Kasumi-1 (cell line): ENCODE results near the gene CACNA2D3.

Experiments used
- DNase-seq, 2 experiments: peaks; one replicate each; lab custom pipeline; 2025; lab: John Stamatoyannopoulos, UW

The CACNA2D3 gene

DNA sequence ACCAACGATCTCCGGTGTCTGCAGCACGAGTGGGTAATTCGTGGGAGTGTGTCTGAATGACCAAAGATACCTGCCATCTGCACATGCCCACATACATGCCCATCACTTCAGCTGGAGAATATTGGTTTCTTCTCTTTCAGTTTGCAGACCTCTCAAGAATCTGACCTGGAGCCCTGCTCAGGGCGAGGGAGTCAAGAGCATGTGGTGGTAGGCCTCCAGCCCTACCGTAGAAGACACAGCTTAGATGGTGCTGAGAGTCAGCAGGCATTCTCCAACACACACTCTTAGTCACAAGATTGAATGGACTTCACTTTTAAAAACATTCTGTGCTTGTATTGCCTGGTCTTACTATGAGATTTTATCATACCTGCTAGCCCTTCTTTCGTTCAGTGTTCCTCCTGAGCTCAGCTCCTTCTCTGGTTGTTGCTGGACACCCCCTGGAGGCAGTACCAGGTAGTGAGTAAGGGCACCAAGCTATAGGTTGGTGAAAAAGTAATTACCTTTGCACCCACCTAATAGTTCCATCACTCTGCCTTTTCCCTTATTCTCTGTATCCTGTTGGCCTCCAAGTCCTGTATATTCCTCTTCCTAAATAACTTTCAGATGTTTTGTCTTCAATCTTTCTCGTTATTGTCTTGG lies 252.0 kb downstream of the CACNA2D3 start:
- DNase-seq = no peak

DNA sequence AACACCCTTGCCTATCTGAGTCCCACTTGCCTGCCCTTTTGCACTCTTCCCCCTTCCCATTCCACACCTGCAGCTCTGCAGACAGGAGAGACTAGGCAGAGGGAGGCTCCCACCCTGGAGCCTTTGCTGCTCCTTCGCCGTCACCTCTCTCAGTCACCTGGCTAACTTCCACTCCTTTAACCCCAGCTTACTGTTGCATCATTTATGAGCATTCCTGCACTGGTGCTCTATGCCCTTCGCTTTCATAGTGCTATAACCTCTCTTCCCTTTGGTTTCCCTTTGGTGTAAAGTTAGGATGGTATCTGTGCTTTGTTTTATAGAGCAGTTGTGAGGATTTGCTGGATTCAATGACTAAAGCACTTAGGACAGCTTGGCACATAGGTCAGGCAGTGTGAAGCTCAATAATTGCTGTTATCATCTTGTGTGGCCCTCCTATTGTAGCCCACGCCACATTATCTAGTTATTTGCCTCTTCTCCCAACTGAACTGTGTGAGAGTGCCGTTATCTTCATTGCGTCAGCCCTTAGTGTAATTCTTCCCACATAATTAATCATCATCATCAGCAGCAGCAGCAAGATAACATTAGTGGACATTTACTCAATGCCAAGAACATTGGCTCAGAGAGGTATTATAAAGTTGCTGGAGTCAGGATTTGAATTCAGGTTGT lies 253.9 kb downstream of the CACNA2D3 start:
- no peak for DNase-seq

DNA sequence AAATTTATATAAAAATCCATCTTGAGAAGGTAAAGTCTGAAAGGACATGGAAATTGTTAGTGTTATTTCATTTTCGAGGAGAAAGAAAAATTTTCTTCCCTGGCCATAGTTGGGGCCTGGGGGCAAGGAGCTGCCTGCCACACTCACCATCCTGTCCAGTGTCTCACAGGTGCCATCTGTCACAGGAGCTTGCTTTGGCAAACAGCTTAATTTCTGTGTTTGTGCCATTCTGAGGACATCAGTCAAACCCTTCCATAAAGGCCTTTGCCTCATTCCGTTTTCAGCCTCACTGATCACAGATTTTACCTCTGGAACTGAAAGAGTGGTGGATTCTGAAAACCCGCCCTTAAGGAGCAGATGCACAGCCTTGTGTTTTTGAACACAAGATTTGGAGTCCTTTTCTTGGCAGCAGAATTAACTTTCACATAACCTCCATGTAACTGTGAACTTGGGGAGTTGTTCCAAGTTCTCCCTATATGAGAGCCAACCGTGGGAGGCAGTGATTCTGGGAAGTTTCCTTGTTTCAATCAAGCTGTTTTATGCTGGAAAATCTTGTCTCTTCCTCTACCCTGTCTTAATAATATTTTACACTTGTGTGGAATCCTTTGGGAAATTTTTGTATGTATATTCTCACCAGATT lies 254.7 kb downstream of the CACNA2D3 start:
- DNase-seq = no peak

DNA sequence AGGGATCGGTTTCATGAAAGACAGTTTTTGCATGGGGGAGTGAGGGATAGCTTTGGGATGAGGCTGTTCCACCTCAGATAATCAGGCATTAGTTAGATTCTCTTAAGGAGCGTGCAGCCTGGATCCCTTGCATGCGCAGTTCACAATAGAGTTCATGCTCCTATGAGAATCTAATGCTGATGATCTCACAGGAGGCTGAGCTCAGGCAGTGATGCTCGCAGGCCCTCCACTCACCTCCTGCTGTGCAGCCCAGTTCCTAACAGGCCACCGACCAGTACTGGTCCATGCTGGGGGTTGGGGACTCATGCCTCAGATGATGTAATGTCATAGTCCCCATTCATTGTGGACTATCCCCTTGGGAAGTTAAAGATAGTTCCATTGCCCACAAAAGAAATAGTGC lies 255.8 kb downstream of the CACNA2D3 start:
- DNase-seq = no peak

GRCh38 chr3:54384279-54384678 lies 261.9 kb downstream of the CACNA2D3 start:
- DNase-seq = no peak

DNA sequence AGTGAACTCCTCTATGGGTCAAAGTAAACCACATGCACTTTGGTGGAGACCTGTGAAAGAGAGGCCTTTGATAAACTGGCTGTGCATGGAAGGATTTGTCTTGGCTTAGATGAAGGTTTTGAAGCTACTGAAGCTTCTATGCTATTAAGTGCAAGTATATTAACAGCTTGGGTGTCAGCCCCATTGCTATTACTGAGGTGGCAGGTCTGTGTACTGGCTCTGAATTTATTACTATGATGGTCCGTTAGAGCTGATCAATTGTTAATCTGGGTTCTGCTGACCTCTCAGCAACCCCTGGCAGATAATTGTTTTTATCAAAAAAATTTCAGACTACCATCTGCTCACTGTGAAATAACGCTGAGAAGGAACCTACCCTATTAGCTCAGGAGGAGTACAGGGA lies 268.2 kb downstream of the CACNA2D3 start:
- DNase-seq = no peak

GRCh38 chr3:54393150-54393549 lies 270.8 kb downstream of the CACNA2D3 start:
- DNase-seq = no peak

- no peak for DNase-seq
These were observed 286.0 kb downstream of the CACNA2D3 start for GRCh38 chr3:54408328-54408727.

DNA sequence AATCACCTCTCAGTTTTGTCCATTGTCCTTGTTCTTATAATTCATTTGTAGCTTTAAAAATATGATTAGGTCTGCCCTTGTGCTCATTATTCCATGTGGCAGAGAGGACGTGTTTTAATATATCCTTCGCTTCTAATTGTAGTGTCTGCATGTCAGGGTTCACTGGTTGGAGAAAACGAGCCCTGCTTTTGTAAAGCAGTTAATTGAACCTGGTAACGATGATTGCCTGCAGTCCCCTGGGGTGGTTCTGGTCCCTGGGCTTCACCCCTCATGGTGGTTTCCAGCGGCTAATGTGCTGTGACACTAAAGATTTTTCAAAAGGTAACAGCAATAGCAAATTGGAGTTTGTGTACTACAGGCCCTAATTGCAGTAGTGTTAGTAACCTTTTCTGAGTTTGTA lies 299.6 kb downstream of the CACNA2D3 start:
- DNase-seq = no peak

DNA sequence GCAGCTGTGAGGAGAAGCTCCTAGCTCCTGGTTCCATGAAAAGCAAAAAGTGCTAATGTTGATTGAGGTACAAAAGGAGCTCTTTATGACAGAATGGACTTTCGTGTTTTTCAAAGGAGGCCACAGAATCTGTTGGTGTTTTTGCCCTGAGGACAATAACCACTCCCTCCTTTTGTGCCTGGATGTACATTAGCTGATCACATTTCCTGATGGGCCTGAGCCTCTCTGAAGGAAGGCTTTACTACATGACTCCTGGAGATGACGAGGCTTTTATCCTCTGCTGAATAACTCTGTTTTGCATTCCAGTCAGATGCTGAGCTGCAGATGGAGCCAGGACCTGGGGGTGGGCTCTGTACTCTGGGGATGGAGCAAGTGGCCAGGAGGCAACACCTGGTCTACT lies 301.9 kb downstream of the CACNA2D3 start:
- DNase-seq = no peak

DNA sequence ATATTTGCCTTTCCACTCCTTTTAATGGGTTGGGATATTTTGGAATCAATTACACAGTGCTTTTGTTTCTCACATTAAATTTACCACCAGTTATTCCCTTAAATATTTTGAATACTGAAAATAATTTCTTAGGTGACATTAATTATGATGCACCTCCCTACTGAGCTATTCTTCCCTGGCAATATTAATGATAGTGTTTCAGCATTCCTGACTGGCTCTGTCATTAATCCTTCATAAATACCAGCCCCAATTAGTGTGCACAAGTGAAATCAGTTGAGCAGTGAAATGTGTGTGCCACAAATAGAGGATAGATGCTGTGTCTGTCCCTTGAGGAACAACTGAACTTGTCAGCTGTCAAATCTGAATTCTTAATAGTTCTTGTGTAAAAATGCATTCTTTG lies 304.0 kb downstream of the CACNA2D3 start:
- DNase-seq = no peak

DNA sequence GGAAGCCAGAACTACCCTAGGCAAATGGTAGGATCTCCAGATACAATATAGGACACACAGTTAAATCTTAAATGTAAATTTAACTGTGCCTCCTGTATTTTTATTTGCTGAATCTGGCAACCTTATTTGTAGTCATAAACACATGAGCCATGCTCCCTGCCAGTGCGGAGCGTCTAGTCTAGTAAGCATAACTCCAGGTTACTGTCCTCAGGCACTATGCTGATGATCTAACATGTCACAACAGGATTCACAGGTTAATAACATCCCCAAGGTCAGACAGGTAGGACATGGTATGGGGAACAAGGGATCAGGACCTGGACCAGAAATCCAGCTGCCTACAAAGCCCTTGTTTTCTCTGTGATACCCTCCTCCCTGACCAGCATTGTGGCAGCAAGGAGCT lies 305.1 kb downstream of the CACNA2D3 start:
- no peak for DNase-seq

DNA sequence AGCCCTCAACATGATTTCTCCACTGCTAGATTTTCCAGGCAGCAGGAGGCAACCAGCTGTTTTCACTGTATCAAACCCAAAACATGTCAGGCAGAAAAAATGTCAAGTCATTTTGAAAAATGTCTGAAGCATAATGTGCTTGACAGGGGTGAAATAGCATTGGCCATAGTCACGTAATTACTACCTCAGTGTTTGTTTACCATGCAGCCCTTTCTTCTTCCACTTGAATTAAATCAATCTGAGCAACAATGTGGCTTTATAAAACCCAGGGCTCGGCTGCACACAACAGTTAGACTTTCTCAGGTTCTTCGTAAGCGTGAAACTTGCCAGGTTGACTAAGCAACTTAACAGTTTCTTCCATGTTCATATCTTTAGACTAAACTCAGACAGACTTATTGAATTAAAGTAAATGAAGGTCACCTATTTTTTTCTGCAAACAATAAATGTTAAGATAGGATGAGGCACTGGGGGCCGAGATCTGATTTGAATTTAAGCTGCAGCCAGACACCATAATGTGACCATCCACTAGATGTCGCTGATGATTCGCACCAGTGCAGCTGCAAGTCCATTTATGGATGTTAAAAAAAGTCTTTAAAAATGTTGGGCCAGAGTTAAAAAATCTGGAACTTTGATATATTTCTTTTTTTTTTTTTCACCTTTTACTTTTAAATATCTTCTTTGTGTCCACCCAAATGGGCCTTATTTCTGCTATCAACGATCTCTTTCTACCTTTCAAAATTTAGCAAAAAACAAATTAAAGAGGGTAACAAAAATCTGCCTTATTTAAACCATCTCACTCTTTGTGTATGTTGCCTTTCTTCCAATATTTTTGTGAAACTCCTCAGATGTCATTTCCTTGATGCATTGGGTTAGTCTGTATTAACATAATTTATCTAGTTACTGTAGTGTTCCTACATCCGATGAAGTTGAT lies 305.9 kb downstream of the CACNA2D3 start:
- peak; percentile 61 to 65 for DNase-seq

GRCh38 chr3:54432975-54433374 lies 310.6 kb downstream of the CACNA2D3 start:
- DNase-seq = no peak

DNA sequence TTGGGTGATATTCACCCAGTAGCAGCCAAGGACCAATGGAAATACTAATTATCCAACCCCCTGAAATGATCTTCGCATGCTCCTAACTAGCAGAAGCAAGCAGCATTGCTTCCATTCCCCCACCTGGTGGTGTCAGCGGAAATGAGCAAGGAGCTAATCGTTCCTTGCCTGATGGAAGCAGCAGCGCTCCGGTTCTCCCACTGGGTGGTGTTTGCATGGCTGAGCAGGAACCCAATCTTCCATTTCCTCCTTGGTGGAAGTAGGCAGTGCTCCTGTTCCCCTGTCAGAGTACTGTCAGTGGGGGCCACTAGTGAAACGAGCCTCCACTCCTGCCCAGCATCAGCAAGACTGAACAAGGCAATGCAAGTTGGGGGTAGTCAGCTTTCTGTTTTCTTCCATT lies 311.5 kb downstream of the CACNA2D3 start:
- DNase-seq = no peak

DNA sequence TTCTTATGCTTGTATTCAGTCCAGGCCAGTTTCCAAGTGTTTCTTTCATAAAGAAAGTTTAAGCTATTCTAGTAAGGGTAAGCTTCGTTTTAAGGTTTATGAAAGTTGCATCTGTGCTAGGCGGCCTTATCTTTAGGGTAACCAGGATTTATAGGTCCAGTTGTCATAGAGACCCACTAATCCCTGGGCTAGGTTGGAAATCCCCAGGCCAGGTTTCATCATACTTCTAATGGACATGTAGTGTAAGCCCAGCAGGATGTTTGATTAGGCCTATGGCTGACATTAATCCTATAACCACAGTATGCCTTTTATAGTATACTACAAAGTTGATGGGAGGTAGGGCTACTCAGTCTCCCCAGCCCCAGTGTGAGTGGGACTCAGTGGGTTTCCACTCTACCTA lies 312.4 kb downstream of the CACNA2D3 start:
- DNase-seq = no peak

- DNase-seq = no peak
These were observed 314.9 kb downstream of the CACNA2D3 start for GRCh38 chr3:54437271-54437670.

DNA sequence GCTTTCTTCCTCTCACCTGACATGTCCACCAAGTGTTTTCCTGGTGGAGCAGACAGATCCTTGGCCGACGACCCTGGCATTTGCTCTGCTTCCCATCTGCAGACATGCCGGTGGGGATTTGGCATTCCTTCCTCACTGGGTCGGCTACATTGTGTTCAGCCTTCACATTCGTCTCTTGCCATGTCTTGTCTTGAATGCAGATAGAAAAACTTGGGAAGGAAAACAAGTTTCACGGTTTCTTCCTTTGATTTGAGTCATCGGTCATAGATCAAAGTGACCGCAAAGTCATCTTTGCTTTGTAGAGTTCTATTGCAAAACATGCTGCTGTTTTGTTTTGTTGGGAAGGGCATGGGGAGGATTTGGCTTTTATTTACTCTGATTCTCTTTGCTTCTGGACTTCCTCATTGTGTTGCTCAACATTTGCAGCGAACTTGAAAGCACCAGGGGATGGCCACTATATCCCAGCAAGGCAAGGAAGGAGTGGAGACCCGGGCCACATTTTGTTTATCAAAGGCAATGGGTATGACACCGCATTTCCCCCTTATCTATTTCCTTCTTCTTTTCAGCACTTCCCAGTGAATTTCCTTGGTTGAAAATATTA lies 321.3 kb downstream of the CACNA2D3 start:
- DNase-seq = no peak

DNA sequence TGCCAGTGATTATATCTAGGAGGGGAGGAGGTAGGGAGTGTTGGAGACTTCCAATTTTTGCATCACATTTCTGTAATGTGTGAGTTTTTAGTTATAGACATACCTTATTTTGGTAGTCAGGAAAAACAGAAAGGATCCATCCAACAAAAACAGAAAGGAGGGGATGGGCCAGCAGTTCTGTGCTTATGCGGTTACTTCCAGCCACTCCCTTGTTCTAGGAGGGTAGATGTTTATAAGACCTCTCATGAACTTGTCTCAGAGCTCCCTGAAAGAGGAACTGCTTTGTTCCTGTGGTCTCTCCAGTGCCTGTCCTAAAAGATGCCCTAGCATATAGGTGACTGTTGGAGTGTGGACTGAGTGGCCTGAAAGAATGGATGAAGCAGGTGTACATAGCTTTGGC lies 323.3 kb downstream of the CACNA2D3 start:
- DNase-seq = no peak

DNA sequence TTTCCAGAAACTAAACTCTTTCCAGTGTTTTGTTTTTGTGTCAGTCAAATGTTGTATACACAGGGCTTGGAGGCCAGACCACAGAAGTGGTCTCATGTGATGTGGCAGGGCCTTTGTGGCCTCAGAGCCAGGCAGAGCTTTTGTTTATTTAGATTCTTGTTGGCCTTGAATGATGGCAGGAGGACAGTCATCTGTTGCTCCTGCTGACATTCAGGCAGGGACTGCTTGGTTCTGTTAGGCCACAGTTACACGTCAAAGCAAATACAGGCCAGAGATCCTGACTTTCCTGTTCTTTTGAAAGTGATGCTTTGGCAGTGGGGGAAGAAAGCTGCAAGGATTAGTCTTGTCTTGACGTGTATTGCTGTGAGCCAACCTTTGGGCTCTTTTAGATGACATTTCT lies 325.1 kb downstream of the CACNA2D3 start:
- no peak for DNase-seq

DNA sequence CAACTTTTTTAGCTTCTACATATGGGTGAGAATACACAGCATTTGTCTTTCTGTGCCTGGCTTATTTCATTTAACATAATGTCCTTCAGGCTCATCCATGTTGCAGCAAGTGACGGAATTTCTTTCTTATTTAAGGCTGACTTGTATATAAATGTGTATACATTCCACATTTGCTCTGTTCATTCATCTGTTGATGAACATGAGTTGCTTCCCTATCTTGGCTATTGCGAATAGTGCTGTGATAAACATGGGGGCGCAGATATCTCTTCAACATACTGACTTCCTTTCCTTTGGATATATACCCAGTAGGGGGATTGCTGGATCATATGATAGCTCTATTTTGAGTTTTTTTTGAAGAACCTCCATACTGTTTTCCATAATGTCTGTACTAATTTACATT lies 332.5 kb downstream of the CACNA2D3 start:
- DNase-seq = no peak

GRCh38 chr3:54458357-54458756 lies 336.0 kb downstream of the CACNA2D3 start:
- no peak for DNase-seq
